Trophoblast cell (in vitro differentiated cells and primary cell): Measurements from ENCODE around the gene SPEF1.

Experiments
- DNase-seq, 2 donors: peaks; one replicate each; pipeline ENCODE4 v3.0.0-alpha.2; 2016
- H2AFZ ChIP-seq: 2 replicates; pipeline ENCODE4 v1.6.1; 2013; ENCODE audit warnings: low read length, moderate library complexity, mild to moderate bottlenecking; ENCODE audit not compliant: insufficient read depth, poor library complexity
- H2AK5ac ChIP-seq: 2 replicates; pipeline ENCODE4 v1.6.1; 2013; ENCODE audit warnings: mild to moderate bottlenecking, low read length
- H2BK120ac ChIP-seq: 2 replicates; pipeline ENCODE4 v1.6.1; 2013; ENCODE audit warnings: low read length, mild to moderate bottlenecking, moderate library complexity; ENCODE audit not compliant: insufficient read depth, poor library complexity
- H2BK12ac ChIP-seq: 2 replicates; pipeline ENCODE4 v1.6.1; 2013; ENCODE audit warnings: mild to moderate bottlenecking, low read length, moderate library complexity
- H2BK5ac ChIP-seq: 2 replicates; pipeline ENCODE4 v1.6.1; 2013; ENCODE audit warnings: low read length, low read depth, moderate library complexity, mild to moderate bottlenecking; ENCODE audit not compliant: poor library complexity
- H3K14ac ChIP-seq: 2 replicates; pipeline ENCODE4 v1.6.1; 2013; ENCODE audit warnings: mild to moderate bottlenecking, low read length
- H3K18ac ChIP-seq: 2 replicates; pipeline ENCODE4 v1.6.1; 2013; ENCODE audit warnings: mild to moderate bottlenecking, low read length
- H3K23ac ChIP-seq: 2 replicates; pipeline ENCODE4 v1.6.1; 2013; ENCODE audit warnings: low read length
- H3K27ac ChIP-seq: 2 replicates; pipeline ENCODE4 v1.5.1; 2013; ENCODE audit warnings: low read depth, mild to moderate bottlenecking, inconsistent platforms, low read length, moderate library complexity
- H3K27me3 ChIP-seq: 2 replicates; pipeline ENCODE4 v1.6.1; 2013; ENCODE audit warnings: inconsistent platforms, mild to moderate bottlenecking, low read length, moderate library complexity; ENCODE audit not compliant: insufficient read depth
- H3K36me3 ChIP-seq, 2 experiments: 1 replicate in 1 of 2; 2 replicates in 1 of 2; pipeline ENCODE4 v1.6.1; 2013; ENCODE audit warnings: low read length in 2 of 2, mild to moderate bottlenecking in 2 of 2, moderate library complexity in 1 of 2; ENCODE audit not compliant: insufficient read depth in 2 of 2, control insufficient read depth in 1 of 2
- H3K4ac ChIP-seq: 2 replicates; pipeline ENCODE4 v1.6.1; 2013; ENCODE audit warnings: low read depth, mild to moderate bottlenecking, low read length, moderate library complexity
- H3K4me1 ChIP-seq, 2 experiments: 1 replicate in 1 of 2; 2 replicates in 1 of 2; pipeline ENCODE4 v1.6.1; 2013; ENCODE audit warnings: low read length in 2 of 2, mild to moderate bottlenecking in 2 of 2, moderate library complexity in 1 of 2; ENCODE audit not compliant: insufficient read depth in 2 of 2, control insufficient read depth in 1 of 2
- H3K4me2 ChIP-seq: 2 replicates; pipeline ENCODE4 v1.6.1; 2013; ENCODE audit warnings: inconsistent platforms, mild to moderate bottlenecking, low read length, moderate library complexity
- H3K4me3 ChIP-seq: 2 replicates; pipeline ENCODE4 v1.5.1; 2013; ENCODE audit warnings: mild to moderate bottlenecking, low read depth, low read length, inconsistent platforms
- H3K79me1 ChIP-seq: one replicate; pipeline ENCODE4 v1.6.1; 2013; ENCODE audit warnings: low read length
- H3K79me2 ChIP-seq: 2 replicates; pipeline ENCODE4 v1.6.1; 2013; ENCODE audit warnings: low read length, mild to moderate bottlenecking; ENCODE audit not compliant: control insufficient read depth, insufficient read depth, poor library complexity
- H3K9ac ChIP-seq: 2 replicates; pipeline ENCODE4 v1.6.1; 2013; ENCODE audit warnings: mild to moderate bottlenecking, low read length
- H3K9me3 ChIP-seq: 2 replicates; pipeline ENCODE4 v1.6.1; 2013; ENCODE audit warnings: low read depth, mild to moderate bottlenecking, control low read depth, inconsistent platforms, low read length; ENCODE audit not compliant: insufficient read depth
- H4K12ac ChIP-seq: 2 replicates; pipeline ENCODE4 v1.6.1; 2013; ENCODE audit warnings: low read depth, mild to moderate bottlenecking, low read length, moderate library complexity
- H4K8ac ChIP-seq: 2 replicates; pipeline ENCODE4 v1.6.1; 2013; ENCODE audit warnings: low read depth, mild to moderate bottlenecking, low read length, moderate library complexity
- H4K91ac ChIP-seq: one replicate; pipeline ENCODE4 v1.6.1; 2013; ENCODE audit warnings: low read depth, mild to moderate bottlenecking, low read length, moderate library complexity
- WGBS: extraction: QIAGEN DNeasy Blood & Tissue Kit; methylation state at CpG from one replicate; pipeline ENCODE4 v1.1.7; 2013; ENCODE audit warnings: missing lambda C conversion rate; ENCODE audit not compliant: insufficient read length, insufficient coverage; ENCODE audit errors: extremely low coverage; 5-methylcytosine and 5-hydroxymethylcytosine counted together

The SPEF1 gene

GRCh38 chr20:3812259-3812681, 31.0 kb upstream of the SPEF1 start:
- H4K91ac ChIP-seq = peak overlapping the region; percentile 20
- no peaks in the 10 kb centered on the region for H3K9me3 ChIP-seq
- WGBS = no CpG with 5 or more reads among the region's 9 CpGs
- no peak overlapping the region for H3K18ac ChIP-seq
- H3K4ac ChIP-seq = no peak overlapping the region
- peaks cover 18 to 19% of the 10 kb centered on the region in 2 experiments for H3K4me1 ChIP-seq
- H2BK120ac ChIP-seq = no peak overlapping the region
- no peak for DNase-seq
- H3K23ac ChIP-seq = no peak overlapping the region
- no peak overlapping the region for H2BK5ac ChIP-seq
- no peak overlapping the region for H3K27ac ChIP-seq
- no peak overlapping the region for H3K4me3 ChIP-seq
- no peak overlapping the region for H2AFZ ChIP-seq
- no peaks in the 10 kb centered on the region for H3K27me3 ChIP-seq
- no peak overlapping the region for H2AK5ac ChIP-seq
- peaks cover 2% of the 10 kb centered on the region for H3K79me2 ChIP-seq
- H3K4me2 ChIP-seq = no peak overlapping the region
- peaks cover 6% of the 10 kb centered on the region for H3K79me1 ChIP-seq
- no peak overlapping the region for H4K12ac ChIP-seq
- H3K9ac ChIP-seq = no peak overlapping the region
- H3K14ac ChIP-seq = no peak overlapping the region
- no peak overlapping the region for H2BK12ac ChIP-seq
- no peaks in the 10 kb centered on the region for H3K36me3 ChIP-seq
- no peak overlapping the region for H4K8ac ChIP-seq

GRCh38 chr20:3811467-3812258, 30.4 kb upstream of the SPEF1 start:
- Histone ChIP-seq H3K27me3 (no peaks in the 10 kb centered on the region), H3K27ac (peak overlapping the region; percentile 40), H3K79me1 (peaks cover 9% of the 10 kb centered on the region), H3K4me3 (no peak overlapping the region), H3K18ac (no peak overlapping the region), H2BK120ac (peak overlapping the region; percentile 19), H3K9ac (no peak overlapping the region), H4K91ac (peak overlapping the region; percentile 33), H2AK5ac (no peak overlapping the region), H2AFZ (no peak overlapping the region), H3K79me2 (peaks cover 2% of the 10 kb centered on the region), H2BK12ac (no peak overlapping the region), H3K9me3 (no peaks in the 10 kb centered on the region), H3K4me1 (peaks cover 21 to 23% of the 10 kb centered on the region in 2 experiments), H2BK5ac (no peak overlapping the region), H4K12ac (no peak overlapping the region), H3K14ac (peak overlapping the region; percentile 10), H3K23ac (no peak overlapping the region), H4K8ac (peak overlapping the region; percentile 39), H3K4me2 (peak overlapping the region; percentile 13), H3K4ac (no peak overlapping the region), H3K36me3 (no peaks in the 10 kb centered on the region)
- DNase-seq = peak; percentile 87 to 93
- whole genome bisulfite sequencing = no CpG with 5 or more reads among the region's 20 CpGs

GRCh38 chr20:3808544-3808943, 27.3 kb upstream of the SPEF1 start:
- WGBS = no CpG with 5 or more reads among the region's 3 CpGs
- DNase-seq = no peak

GRCh38 chr20:3804781-3805180, 23.5 kb upstream of the SPEF1 start:
- H3K4me3 ChIP-seq = no peak overlapping the region
- no peak overlapping the region for H2AFZ ChIP-seq
- no peak overlapping the region for H3K4me2 ChIP-seq
- H3K4ac ChIP-seq = no peak overlapping the region
- no peak overlapping the region for H4K8ac ChIP-seq
- H3K79me2 ChIP-seq = peaks cover 2% of the 10 kb centered on the region
- no peak overlapping the region for H3K27ac ChIP-seq
- no peak overlapping the region for H4K12ac ChIP-seq
- H3K36me3 ChIP-seq = peaks cover 39 to 46% of the 10 kb centered on the region in 2 experiments
- no peak overlapping the region for H3K18ac ChIP-seq
- H2BK12ac ChIP-seq = no peak overlapping the region
- no peak overlapping the region for H3K9ac ChIP-seq
- no CpG with 5 or more reads among the region's 11 CpGs for WGBS
- peaks cover 14 to 16% of the 10 kb centered on the region in 2 experiments for H3K4me1 ChIP-seq
- H3K23ac ChIP-seq = no peak overlapping the region
- H3K14ac ChIP-seq = no peak overlapping the region
- no peaks in the 10 kb centered on the region for H3K27me3 ChIP-seq
- H3K9me3 ChIP-seq = no peaks in the 10 kb centered on the region
- H4K91ac ChIP-seq = no peak overlapping the region
- no peak overlapping the region for H2AK5ac ChIP-seq
- H2BK120ac ChIP-seq = no peak overlapping the region
- H3K79me1 ChIP-seq = peaks cover 10% of the 10 kb centered on the region
- no peak overlapping the region for H2BK5ac ChIP-seq
- no peak for DNase-seq

More at GRCh38 chr20:3808544-3808943, 27.3 kb upstream of the SPEF1 start:
- Histone ChIP-seq H2BK5ac (no peak overlapping the region), H3K79me1 (peaks cover 10% of the 10 kb centered on the region), H3K27me3 (no peaks in the 10 kb centered on the region), H3K18ac (no peak overlapping the region), H3K36me3 (peaks cover 6 to 15% of the 10 kb centered on the region in 2 experiments), H4K8ac (no peak overlapping the region), H2AFZ (no peak overlapping the region), H3K9me3 (no peaks in the 10 kb centered on the region), H3K27ac (no peak overlapping the region), H3K23ac (no peak overlapping the region), H4K91ac (no peak overlapping the region), H3K14ac (no peak overlapping the region), H3K4me3 (no peak overlapping the region), H4K12ac (no peak overlapping the region), H3K4ac (no peak overlapping the region), H3K4me2 (no peak overlapping the region), H3K9ac (no peak overlapping the region), H2AK5ac (no peak overlapping the region), H3K79me2 (peaks cover 2% of the 10 kb centered on the region), H3K4me1 (peaks cover 23 to 24% of the 10 kb centered on the region in 2 experiments), H2BK12ac (no peak overlapping the region), H2BK120ac (no peak overlapping the region)
